Tibial nerve (tissue), 4 donors: ENCODE results near the gene TPM2.

Experiments used
- CTCF ChIP-seq, 5 experiments: fragments of 200-600 bp in 3 of 5; fragments of 450-650 bp in 2 of 5; sonication (generic) in 3 of 5; IDR thresholded peaks; one replicate each; pipeline ENCODE4 v1.5.1; 2016 to 2019; ENCODE audit warnings: antibody characterized with exemption in 5 of 5, mild to moderate bottlenecking in 3 of 5, moderate library complexity in 2 of 5
- EP300 ChIP-seq, 2 donors: sonication (generic); formaldehyde crosslinking; IDR thresholded peaks; one replicate each; pipeline ENCODE4 v1.6.1; 2017; ENCODE audit warnings: antibody characterized with exemption in 2 of 2, mild to moderate bottlenecking in 1 of 2
- POLR2A ChIP-seq, 2 donors: fragments of 450-650 bp; IDR thresholded peaks; one replicate each; pipeline ENCODE4 v1.6.1; 2017; ENCODE audit warnings: antibody characterized with exemption in 2 of 2, mild to moderate bottlenecking in 2 of 2, moderate library complexity in 2 of 2

GRCh38 chr9:35683323-35683722, 6.4 kb downstream of the TPM2 start:
- TF ChIP-seq CTCF (IDR thresholded peaks at IDR 0.05) (no peak), POLR2A (IDR thresholded peaks at IDR 0.05) (no peak), EP300 (IDR thresholded peaks at IDR 0.05) (no peak)
